Activated CD8-positive, alpha-beta T cell treated with anti-CD3 and anti-CD28 coated beads for 36 hours (primary cell): Measurements from ENCODE around the gene PNLIPRP2. TPM values are rescaled to one million over a fixed set of nuclear protein-coding genes. Genes with fewer than 3 reads are reported as not detected.

Experiments used
- ATAC-seq: fragments of 200-7000 bp; cut with Tn5 transposase; one replicate; pipeline ENCODE4 v1.10.0; 2021; ENCODE audit warnings: mild to moderate bottlenecking, moderate library complexity
- CTCF ChIA-PET: fragments of 350-600 bp; sonication (Branson Sonifier 250); formaldehyde crosslinking; loops from one replicate; lab custom pipeline; 2021; ENCODE audit warnings: antibody characterized with exemption; lab: Charles Lee
- POLR2A ChIA-PET: fragments of 350-600 bp; sonication (Branson Sonifier 250); formaldehyde crosslinking; loops from one replicate; lab custom pipeline; 2021; ENCODE audit warnings: antibody characterized with exemption; lab: Charles Lee
- DNase-seq: peaks from one replicate; pipeline ENCODE4 v3.0.0-alpha.2; 2020
- H3K27ac Mint-ChIP-seq: one replicate; pipeline ENCODE4 v1.8.0; 2021; ENCODE audit warnings: mild to moderate bottlenecking, mixed read lengths
- H3K27me3 Mint-ChIP-seq: one replicate; pipeline ENCODE4 v1.8.0; 2021; ENCODE audit warnings: mixed read lengths
- H3K36me3 Mint-ChIP-seq: one replicate; pipeline ENCODE4 v1.8.0; 2021; ENCODE audit warnings: low read depth, mixed read lengths
- H3K4me1 Mint-ChIP-seq: one replicate; pipeline ENCODE4 v1.8.0; 2021; ENCODE audit warnings: low read depth, mixed read lengths
- H3K4me3 Mint-ChIP-seq: one replicate; pipeline ENCODE4 v1.8.0; 2021; ENCODE audit warnings: mild to moderate bottlenecking, moderate library complexity, mixed read lengths
- H3K9me3 Mint-ChIP-seq: one replicate; pipeline ENCODE4 v1.8.0; 2021; ENCODE audit warnings: mixed read lengths
- CTCF ChIP-seq: fragments of 200-600 bp; IDR thresholded peaks from one replicate; pipeline ENCODE4 v1.8.0; 2022; ENCODE audit warnings: antibody characterized with exemption, mild to moderate bottlenecking
- intact Hi-C: fragments of 100-400 bp; cut with micrococcal nuclease; formaldehyde crosslinking; loops from one replicate; pipeline ENCODE4 v1.10.0; 2022
- total RNA-seq, 2 experiments: library from RNA; stranded (reverse); gene quantifications; one replicate each; pipeline ENCODE4 v1.2.3, GENCODE V29; 2021

The PNLIPRP2 gene
- total RNA-seq, 2 experiments from 2014 or later = not detected

GRCh38 chr10:116667484-116667883 lies 46.7 kb downstream of the PNLIPRP2 start:
- no peak for ATAC-seq
- Mint-ChIP-seq H3K36me3 (no peaks in the 10 kb centered on the region), H3K27ac (no peak overlapping the region), H3K4me3 (no peak overlapping the region), H3K27me3 (peaks cover 23% of the 10 kb centered on the region), H3K9me3 (peaks cover 2% of the 10 kb centered on the region), H3K4me1 (no peaks in the 10 kb centered on the region)
- TF ChIP-seq CTCF = no peak
- CTCF ChIA-PET = no interaction called here
- intact Hi-C loops = no loop called here
- POLR2A ChIA-PET = no interaction called here
- no peak for DNase-seq

- Mint-ChIP-seq H3K27ac (no peak overlapping the region), H3K27me3 (peaks cover 23% of the 10 kb centered on the region), H3K36me3 (no peaks in the 10 kb centered on the region), H3K4me3 (no peak overlapping the region), H3K4me1 (no peaks in the 10 kb centered on the region), H3K9me3 (peaks cover 2% of the 10 kb centered on the region)
- POLR2A ChIA-PET = no interaction called here
- no peak for ATAC-seq
- CTCF ChIA-PET = no interaction called here
- no peak for TF ChIP-seq CTCF
- intact Hi-C loops = no loop called here
- DNase-seq = no peak
These were observed 47.3 kb downstream of the PNLIPRP2 start for GRCh38 chr10:116668018-116668417.

- DNase-seq (no peak), ATAC-seq (no peak)
- Mint-ChIP-seq H3K4me1 (no peaks in the 10 kb centered on the region), H3K9me3 (peaks cover 2% of the 10 kb centered on the region), H3K27ac (no peak overlapping the region), H3K4me3 (no peak overlapping the region), H3K36me3 (no peaks in the 10 kb centered on the region), H3K27me3 (peaks cover 23% of the 10 kb centered on the region)
- ChIA-PET CTCF (no interaction called here), POLR2A (no interaction called here)
- intact Hi-C loops = no loop called here
- no peak for TF ChIP-seq CTCF
These were observed 47.7 kb downstream of the PNLIPRP2 start for GRCh38 chr10:116668446-116668845.

- peaks cover 2% of the 10 kb centered on the region for H3K9me3 Mint-ChIP-seq
- TF ChIP-seq CTCF = no peak
- no peaks in the 10 kb centered on the region for H3K36me3 Mint-ChIP-seq
- intact Hi-C loops = no loop called here
- peaks cover 23% of the 10 kb centered on the region for H3K27me3 Mint-ChIP-seq
- ATAC-seq (no peak), DNase-seq (no peak)
- ChIA-PET CTCF (no interaction called here), POLR2A (no interaction called here)
- H3K4me1 Mint-ChIP-seq = no peaks in the 10 kb centered on the region
- no peak overlapping the region for H3K27ac Mint-ChIP-seq
- no peak overlapping the region for H3K4me3 Mint-ChIP-seq
These were observed 48.3 kb downstream of the PNLIPRP2 start for GRCh38 chr10:116669080-116669479.

- Mint-ChIP-seq H3K36me3 (no peaks in the 10 kb centered on the region), H3K9me3 (peaks cover 2% of the 10 kb centered on the region), H3K4me3 (no peak overlapping the region), H3K27ac (no peak overlapping the region), H3K4me1 (no peaks in the 10 kb centered on the region), H3K27me3 (peaks cover 23% of the 10 kb centered on the region)
- DNase-seq (no peak), ATAC-seq (no peak)
- intact Hi-C loops = no loop called here
- no peak for TF ChIP-seq CTCF
- POLR2A ChIA-PET = no interaction called here
- CTCF ChIA-PET = no interaction called here
These were observed 49.3 kb downstream of the PNLIPRP2 start for GRCh38 chr10:116669832-116670644.
